GM21381 (cell line): ENCODE data around the gene MTHFD1L.

Experiments
- ATAC-seq: cut with Tn5 transposase; IDR thresholded peaks from one replicate; pipeline ENCODE4 v1.9.1; 2021; ENCODE audit warnings: mild to moderate bottlenecking, moderate library complexity; ENCODE audit not compliant: unreplicated experiment

The MTHFD1L gene

DNA sequence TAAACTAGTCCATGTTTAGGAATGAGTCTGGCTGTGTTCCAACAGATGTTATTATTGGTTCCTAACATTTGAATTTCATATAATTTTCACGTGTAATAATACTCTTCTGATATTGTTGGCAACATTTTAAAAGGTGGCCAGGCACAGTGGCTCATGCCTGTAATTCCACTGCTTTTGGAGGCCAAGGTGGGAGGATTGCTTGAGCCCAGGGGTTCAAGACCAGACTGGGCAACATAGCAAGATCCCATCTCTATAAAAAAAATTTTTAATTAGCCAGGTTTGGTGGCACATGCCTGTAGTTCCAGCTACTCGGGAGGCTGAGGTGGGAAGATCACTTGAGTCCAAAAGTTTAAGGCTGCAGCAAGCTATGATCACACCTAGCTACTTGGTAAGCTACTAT lies 116.2 kb downstream of the MTHFD1L start:
- no peak for ATAC-seq

DNA sequence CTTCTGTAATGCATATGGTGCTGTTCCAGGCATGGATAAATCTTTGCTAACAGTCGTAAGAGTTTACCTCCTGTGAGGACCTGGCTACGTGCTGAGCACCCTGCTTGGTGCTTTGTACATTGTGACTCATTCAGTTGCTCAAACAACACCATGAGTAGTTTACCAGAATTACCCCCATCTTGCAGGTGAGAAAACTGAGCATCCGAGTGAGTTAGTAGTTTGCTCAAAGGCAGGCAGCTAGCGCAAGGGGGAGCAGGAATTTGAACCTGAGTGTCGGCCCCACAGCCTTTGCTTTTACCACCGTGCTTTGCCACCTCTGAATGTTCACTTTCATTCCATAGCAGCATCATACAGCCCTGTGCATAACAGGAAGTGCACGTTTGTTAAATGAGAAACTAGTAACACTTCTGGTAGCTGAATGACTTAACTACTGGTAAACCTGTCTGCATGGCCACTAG lies 121.9 kb downstream of the MTHFD1L start:
- peak; percentile 95 for ATAC-seq

DNA sequence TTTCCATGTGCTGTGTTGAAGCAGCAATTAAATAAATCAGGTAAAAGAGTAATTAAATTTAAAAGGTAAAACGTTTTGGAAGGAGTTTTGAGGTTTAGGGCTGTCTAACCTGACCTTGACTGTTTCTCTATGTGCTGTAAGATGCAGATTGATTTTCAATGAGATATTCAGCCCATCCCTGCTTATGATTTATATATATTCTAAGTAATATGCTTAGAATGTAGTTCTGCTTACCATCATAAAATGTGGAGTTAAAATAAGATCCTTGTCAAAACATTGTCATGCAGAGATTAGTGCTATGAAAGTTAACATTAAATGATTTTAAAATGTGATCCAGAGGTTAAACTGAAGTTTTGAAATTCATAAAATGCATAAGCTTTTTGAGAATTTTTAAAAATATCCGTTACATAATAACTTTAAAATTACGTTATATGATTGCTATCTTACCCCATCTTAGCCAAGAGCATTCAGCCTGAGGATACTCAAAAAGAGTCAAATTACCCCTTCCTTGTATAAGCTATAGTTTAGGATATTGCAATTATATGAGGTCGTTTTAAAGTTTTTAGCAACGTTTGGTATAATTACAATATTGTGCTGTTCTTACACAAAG lies 122.5 kb downstream of the MTHFD1L start:
- ATAC-seq = no peak

- no peak for ATAC-seq
These were observed 126.0 kb downstream of the MTHFD1L start for GRCh38 chr6:150991487-150991886.

GRCh38 chr6:150992262-150992661 lies 126.8 kb downstream of the MTHFD1L start:
- no peak for ATAC-seq

- ATAC-seq = no peak
These were observed 127.2 kb downstream of the MTHFD1L start for GRCh38 chr6:150992703-150993102.

DNA sequence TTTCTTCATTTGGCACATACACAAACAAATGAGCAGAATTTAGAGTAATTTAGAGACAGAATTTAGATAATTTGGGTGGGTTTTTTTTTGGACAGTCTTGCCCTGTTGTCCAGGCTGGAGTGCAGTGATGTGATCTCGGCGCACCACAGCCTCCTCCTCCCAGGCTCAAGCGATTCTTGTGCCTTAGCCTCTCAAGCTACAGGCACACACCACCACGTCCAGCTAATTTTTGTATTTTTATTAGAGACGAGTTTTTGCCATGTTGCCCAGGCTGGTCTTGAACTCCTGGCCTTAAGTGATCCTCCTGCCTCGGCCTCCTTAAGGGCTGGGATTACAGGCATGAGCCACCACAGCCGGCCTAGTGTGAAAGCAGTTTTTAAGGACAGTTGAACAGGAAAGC lies 127.8 kb downstream of the MTHFD1L start:
- no peak for ATAC-seq

GRCh38 chr6:150994026-150994425 lies 128.5 kb downstream of the MTHFD1L start:
- ATAC-seq = no peak

DNA sequence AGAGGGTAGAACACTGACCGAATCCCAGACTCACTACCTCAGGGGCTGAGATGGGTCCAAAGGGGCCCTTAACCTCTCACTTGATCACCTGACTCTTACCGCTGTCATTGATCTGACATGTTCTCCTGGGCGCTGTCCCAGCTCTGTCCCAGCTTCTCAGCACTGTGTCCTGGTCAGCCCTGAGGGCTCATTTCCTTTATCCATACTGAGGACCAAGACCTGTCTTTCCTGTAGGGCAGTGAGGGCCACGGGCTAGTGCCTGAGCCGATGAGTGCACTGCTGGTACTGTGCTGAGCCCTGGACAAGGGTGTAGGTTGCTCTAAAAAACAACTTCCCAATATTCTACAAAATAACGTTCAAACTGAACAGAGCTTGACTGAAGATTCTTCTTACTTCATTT lies 131.5 kb downstream of the MTHFD1L start:
- ATAC-seq = no peak

- ATAC-seq = no peak
These were observed 133.6 kb downstream of the MTHFD1L start for GRCh38 chr6:150999107-150999506.

DNA sequence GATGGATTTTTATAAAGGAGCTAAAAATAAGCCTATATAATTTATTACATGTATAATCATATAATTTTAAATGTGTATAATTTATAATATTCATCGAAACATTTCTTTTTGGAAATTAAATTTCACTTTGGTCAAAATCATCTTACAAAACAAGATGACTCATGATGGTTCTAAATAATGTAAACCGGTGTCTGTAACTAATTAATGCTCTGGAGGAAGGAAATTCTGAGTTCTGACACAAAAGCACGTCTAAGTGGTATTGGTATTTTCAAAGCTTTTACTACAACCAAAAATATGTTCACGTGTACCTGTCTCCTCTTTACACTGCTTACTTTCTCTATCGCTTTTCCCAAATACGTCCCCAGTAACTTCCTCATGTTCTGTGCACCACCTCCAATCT lies 134.1 kb downstream of the MTHFD1L start:
- ATAC-seq = no peak

DNA sequence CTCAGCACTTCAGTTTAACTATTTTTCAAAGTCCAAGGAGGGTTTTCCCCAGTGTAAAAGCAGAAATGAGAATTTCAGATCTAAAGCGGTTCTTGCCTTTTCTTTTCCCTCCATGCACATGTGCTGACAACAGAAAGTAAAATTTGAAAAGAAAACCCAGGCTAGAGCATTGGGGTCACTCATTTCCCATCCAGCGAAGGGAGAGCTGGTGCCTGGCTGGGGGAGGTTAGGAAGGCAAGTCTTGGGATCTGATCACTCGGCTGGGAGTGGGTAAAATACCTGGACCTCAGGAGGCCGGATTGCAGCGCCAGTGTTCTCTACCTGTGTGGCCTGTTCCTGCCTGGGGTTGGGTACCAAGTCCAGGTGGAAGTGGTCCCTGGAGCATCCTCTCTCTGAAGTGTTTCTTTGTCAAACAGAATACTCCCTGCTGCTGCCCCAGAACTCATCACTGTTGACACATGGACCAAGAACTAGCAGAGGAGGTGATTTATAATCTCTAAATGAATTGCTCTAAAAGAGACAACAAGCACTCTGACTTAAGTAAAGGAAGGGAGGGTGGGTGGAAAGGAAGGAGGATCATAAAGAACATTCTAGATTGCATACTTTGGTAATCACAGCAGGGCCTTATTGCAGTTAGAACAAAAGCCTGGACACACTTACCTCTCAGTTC lies 136.0 kb downstream of the MTHFD1L start:
- peak; percentile 73 for ATAC-seq

- ATAC-seq = no peak
These were observed 136.6 kb downstream of the MTHFD1L start for GRCh38 chr6:151002057-151002450.

GRCh38 chr6:151002491-151002935 lies 137.0 kb downstream of the MTHFD1L start:
- ATAC-seq = no peak

- no peak for ATAC-seq
These were observed 139.0 kb downstream of the MTHFD1L start for GRCh38 chr6:151004383-151005024.

DNA sequence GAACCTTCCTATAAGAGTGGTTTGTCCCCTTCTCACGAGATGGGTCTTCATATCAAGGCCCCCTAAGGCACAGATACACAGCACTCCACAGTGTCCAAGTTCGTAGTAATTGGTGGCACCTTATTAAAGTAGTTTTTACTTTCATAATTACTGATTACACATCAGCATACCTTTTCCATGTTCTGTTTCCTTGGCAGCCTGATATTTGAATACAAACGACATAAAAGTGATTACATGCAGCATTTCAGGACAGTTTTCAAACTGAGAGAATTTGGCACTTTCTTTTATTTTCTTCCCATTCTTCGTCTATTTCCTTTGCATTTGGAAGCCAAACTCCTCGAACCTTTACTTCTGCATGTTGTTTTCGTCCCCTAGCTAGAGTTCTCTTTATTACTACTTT lies 139.7 kb downstream of the MTHFD1L start:
- no peak for ATAC-seq

- ATAC-seq = no peak
These were observed 140.6 kb downstream of the MTHFD1L start for GRCh38 chr6:151005896-151006632.

DNA sequence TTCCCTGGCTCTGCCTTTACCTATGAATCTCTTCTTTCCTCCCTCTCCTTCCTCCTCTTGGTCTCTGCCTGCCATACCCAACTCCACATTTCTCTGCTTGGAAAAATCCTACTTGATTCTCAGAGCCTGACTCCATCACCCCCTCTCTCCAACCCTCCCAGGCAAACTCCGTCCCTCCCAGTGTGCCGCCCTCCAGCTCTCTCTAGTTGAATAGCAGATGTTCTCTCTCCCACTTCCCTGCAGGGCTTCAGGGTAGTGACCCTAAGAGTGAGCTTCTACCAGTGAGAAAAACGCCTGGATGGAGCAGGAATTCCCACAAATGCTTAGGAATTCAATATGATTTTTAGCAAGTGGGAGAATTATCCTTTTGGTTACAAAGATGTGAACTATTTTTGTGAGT lies 141.6 kb downstream of the MTHFD1L start:
- no peak for ATAC-seq

- no peak for ATAC-seq
These were observed 142.4 kb downstream of the MTHFD1L start for GRCh38 chr6:151007922-151008321.

DNA sequence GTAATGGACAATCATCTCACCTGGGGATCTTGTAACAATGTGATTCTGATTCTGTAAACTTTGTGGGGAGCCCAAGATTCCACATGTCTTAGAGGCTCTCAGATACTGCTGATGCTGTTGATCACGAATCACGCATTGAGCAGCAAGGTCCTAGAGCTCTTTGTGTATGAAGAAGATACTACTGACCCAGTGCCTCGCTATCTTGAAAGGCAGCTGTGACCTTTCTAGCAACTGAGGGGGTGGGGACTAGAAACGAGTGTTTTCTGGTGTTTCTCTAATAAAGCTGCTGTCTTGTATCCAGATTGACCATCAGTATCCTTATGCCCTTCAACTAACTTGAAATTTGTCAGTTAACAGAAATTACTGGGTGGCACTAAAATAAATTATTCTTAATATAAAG lies 142.9 kb downstream of the MTHFD1L start:
- ATAC-seq = no peak

DNA sequence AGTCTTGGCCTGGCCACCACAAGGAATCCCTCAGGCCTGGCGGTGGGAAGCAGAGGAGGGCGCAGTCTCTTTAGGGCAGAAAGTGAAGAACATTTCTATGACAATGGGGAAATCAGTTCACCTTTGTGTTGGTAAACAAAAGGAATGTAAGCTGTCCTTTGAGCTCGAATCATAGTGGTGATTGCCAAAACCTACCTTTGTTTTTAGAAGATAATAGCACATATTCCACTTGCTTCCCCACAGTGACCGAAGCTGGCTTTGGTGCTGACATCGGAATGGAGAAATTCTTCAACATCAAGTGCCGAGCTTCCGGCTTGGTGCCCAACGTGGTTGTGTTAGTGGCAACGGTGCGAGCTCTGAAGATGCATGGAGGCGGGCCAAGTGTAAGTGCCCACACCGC lies 144.1 kb downstream of the MTHFD1L start:
- no peak for ATAC-seq

- no peak for ATAC-seq
These were observed 144.6 kb downstream of the MTHFD1L start for GRCh38 chr6:151010071-151010470.
